PC-9 (cell line): ENCODE results near the gene GRN.

ENCODE experiments used
- CTCF ChIP-seq: fragments of 200-600 bp; sonication (generic); conservative IDR thresholded peaks from 2 replicates; pipeline ENCODE4 v1.6.1; 2017; ENCODE audit warnings: mixed run types, antibody characterized with exemption, mild to moderate bottlenecking, moderate library complexity
- EZH2 ChIP-seq: fragments of 200-600 bp; sonication (generic); IDR thresholded peaks from 2 replicates; pipeline ENCODE4 v1.8.0; 2017; ENCODE audit warnings: antibody characterized with exemption, low read depth

- TF ChIP-seq CTCF = no peak
- no peak for TF ChIP-seq EZH2
Measured at GRCh38 chr17:44376779-44377178, 31.7 kb downstream of the GRN start.
